Body of pancreas (tissue), 4 donors: ENCODE measurements around the gene TTC29. TPM values are rescaled to one million over a fixed set of nuclear protein-coding genes. Genes with fewer than 3 reads are reported as not detected.

Source experiments
- ATAC-seq: fragments of 150-250 bp; one replicate; pipeline ENCODE4 v1.9.1; 2016
- DNase-seq, 4 donors: peaks; one replicate each; pipeline ENCODE4 v3.0.0-alpha.2; 2019
- H3K27ac ChIP-seq, 4 donors: fragments of 200-600 bp; sonication (generic); 1 replicate in 3 of 4; 2 replicates in 1 of 4; pipeline versions ENCODE4 v1.5.1 to v1.6.1; 2016 to 2019; ENCODE audit warnings: mild to moderate bottlenecking in 1 of 4, mixed read lengths in 1 of 4, moderate library complexity in 1 of 4
- H3K27me3 ChIP-seq, 2 donors: fragments of 200-600 bp; sonication (generic); one replicate each; pipeline ENCODE4 v1.6.0; 2016; ENCODE audit warnings: mild to moderate bottlenecking in 1 of 2
- H3K36me3 ChIP-seq, 2 donors: fragments of 200-600 bp; sonication (generic); replicated peaks in 1 of 2; 2 replicates each; pipeline ENCODE4 v1.5.1; 2016; ENCODE audit warnings: low read depth in 2 of 2; ENCODE audit not compliant: insufficient read depth in 1 of 2
- H3K4me1 ChIP-seq: fragments of 200-600 bp; sonication (generic); one replicate; pipeline ENCODE4 v1.6.0; 2016
- H3K4me3 ChIP-seq, 2 donors: fragments of 200-600 bp; sonication (generic); 1 replicate in 1 of 2; 2 replicates in 1 of 2; pipeline ENCODE4 v1.5.1; 2016 to 2019
- H3K9me3 ChIP-seq, 3 donors: fragments of 200-600 bp; sonication (generic); 1 replicate in 2 of 3; 2 replicates in 1 of 3; pipeline ENCODE4 v1.5.1; 2016
- CTCF ChIP-seq, 7 experiments: fragments of 450-650 bp in 4 of 7; fragments of 200-600 bp in 3 of 7; sonication (generic) in 3 of 7; IDR thresholded peaks; one replicate each; pipeline ENCODE4 v1.5.1; 2016 to 2019; ENCODE audit warnings: antibody characterized with exemption in 7 of 7
- POLR2A ChIP-seq, 3 donors: fragments of 450-650 bp; IDR thresholded peaks; one replicate each; pipeline ENCODE4 v1.6.1; 2016; ENCODE audit warnings: antibody characterized with exemption in 3 of 3, mild to moderate bottlenecking in 2 of 3
- WGBS, 2 donors: methylation state at CpG; one replicate each; pipeline ENCODE4 v1.1.5; 2017; 5-methylcytosine and 5-hydroxymethylcytosine counted together
- intact Hi-C: fragments of 100-400 bp; cut with DNase I; formaldehyde crosslinking; loops from one replicate; pipeline ENCODE4 v1.15.1; 2023
- total RNA-seq, 2 donors: library from RNA; depleted of rRNA; stranded (reverse); fragments of >200 nt; gene quantifications; one replicate each; pipeline ENCODE4 v1.1.0, GENCODE V29; 2016

The TTC29 gene
- total RNA-seq, 2 donors from 2014 or later: not detected

- Histone ChIP-seq H3K9me3 (no peaks in the 10 kb centered on the region), H3K4me1 (no peaks in the 10 kb centered on the region), H3K27me3 (no peaks in the 10 kb centered on the region), H3K36me3 (no peaks in the 10 kb centered on the region), H3K4me3 (no peak overlapping the region), H3K27ac (no peak overlapping the region)
- WGBS, 2 donors: 71 to 87% methylated on average over 5 of the region's 5 CpGs
- no peak for ATAC-seq
- no peak for DNase-seq
- no peak for TF ChIP-seq POLR2A (IDR thresholded peaks at IDR 0.05)
- TF ChIP-seq CTCF (IDR thresholded peaks at IDR 0.05): no peak
- intact Hi-C loops: no loop called here
These were observed 45.4 kb downstream of the TTC29 start for GRCh38 chr4:146900295-146900694.

- H3K36me3 ChIP-seq: no peaks in the 10 kb centered on the region
- H3K4me3 ChIP-seq: no peak overlapping the region
- WGBS, 2 donors: 58 to 73% methylated on average over 3 of the region's 3 CpGs
- no peak for TF ChIP-seq POLR2A (IDR thresholded peaks at IDR 0.05)
- TF ChIP-seq CTCF (IDR thresholded peaks at IDR 0.05): no peak
- no peaks in the 10 kb centered on the region for H3K27me3 ChIP-seq
- no peaks in the 10 kb centered on the region for H3K9me3 ChIP-seq
- ATAC-seq (no peak), DNase-seq (no peak)
- no peak overlapping the region for H3K27ac ChIP-seq
- intact Hi-C loops: no loop called here
- H3K4me1 ChIP-seq: no peaks in the 10 kb centered on the region
These were observed 55.4 kb downstream of the TTC29 start for GRCh38 chr4:146890301-146890700.

GRCh38 chr4:146883070-146883469 lies 62.6 kb downstream of the TTC29 start:
- TF ChIP-seq CTCF (IDR thresholded peaks at IDR 0.05) (no peak), POLR2A (IDR thresholded peaks at IDR 0.05) (no peak)
- H3K36me3 ChIP-seq: no peaks in the 10 kb centered on the region
- no peak overlapping the region for H3K4me3 ChIP-seq
- no peak for ATAC-seq
- no peaks in the 10 kb centered on the region for H3K9me3 ChIP-seq
- no peaks in the 10 kb centered on the region for H3K27me3 ChIP-seq
- 72 to 80% methylated on average over 3 of the region's 3 CpGs for WGBS, 2 donors
- H3K4me1 ChIP-seq: no peaks in the 10 kb centered on the region
- intact Hi-C loops: no loop called here
- H3K27ac ChIP-seq: no peak overlapping the region
- no peak for DNase-seq

GRCh38 chr4:146857298-146857697 lies 88.4 kb downstream of the TTC29 start:
- H3K4me1 ChIP-seq: no peaks in the 10 kb centered on the region

More at GRCh38 chr4:146857298-146857697, 88.4 kb downstream of the TTC29 start:
- Histone ChIP-seq H3K27ac (no peak overlapping the region), H3K4me3 (no peak overlapping the region), H3K9me3 (no peaks in the 10 kb centered on the region), H3K36me3 (no peaks in the 10 kb centered on the region), H3K27me3 (no peaks in the 10 kb centered on the region)
- DNase-seq (no peak), ATAC-seq (no peak)
- intact Hi-C loops: no loop called here
- WGBS, 2 donors: 49 to 56% methylated on average over 3 of the region's 3 CpGs
- TF ChIP-seq CTCF (IDR thresholded peaks at IDR 0.05) (no peak), POLR2A (IDR thresholded peaks at IDR 0.05) (no peak)
